Dendritic cell treated with granulocyte-macrophage colony-stimulating factor and Interleukin-4, amounts not matched to agents 40 ng/mL and 50 ng/mL, for 4 days (primary cell): ENCODE measurements around the gene PHRF1.

Experiments
- H3K27ac Mint-ChIP-seq: one replicate; pipeline ENCODE4 v1.8.0; 2022; ENCODE audit warnings: mild to moderate bottlenecking, mixed read lengths
- H3K27me3 Mint-ChIP-seq: one replicate; pipeline ENCODE4 v1.8.0; 2022; ENCODE audit warnings: mild to moderate bottlenecking, mixed read lengths
- H3K36me3 Mint-ChIP-seq: one replicate; pipeline ENCODE4 v1.8.0; 2022; ENCODE audit warnings: low read depth, mixed read lengths
- H3K4me1 Mint-ChIP-seq: one replicate; pipeline ENCODE4 v1.8.0; 2022; ENCODE audit warnings: low read depth, mixed read lengths
- H3K4me3 Mint-ChIP-seq: one replicate; pipeline ENCODE4 v1.8.0; 2022; ENCODE audit warnings: mild to moderate bottlenecking, moderate library complexity, mixed read lengths
- H3K9me3 Mint-ChIP-seq: one replicate; pipeline ENCODE4 v1.8.0; 2022; ENCODE audit warnings: mixed read lengths
- intact Hi-C: fragments of 100-400 bp; cut with micrococcal nuclease; formaldehyde crosslinking; loops from one replicate; pipeline ENCODE4 v1.15.0; 2022

Gene PHRF1

DNA sequence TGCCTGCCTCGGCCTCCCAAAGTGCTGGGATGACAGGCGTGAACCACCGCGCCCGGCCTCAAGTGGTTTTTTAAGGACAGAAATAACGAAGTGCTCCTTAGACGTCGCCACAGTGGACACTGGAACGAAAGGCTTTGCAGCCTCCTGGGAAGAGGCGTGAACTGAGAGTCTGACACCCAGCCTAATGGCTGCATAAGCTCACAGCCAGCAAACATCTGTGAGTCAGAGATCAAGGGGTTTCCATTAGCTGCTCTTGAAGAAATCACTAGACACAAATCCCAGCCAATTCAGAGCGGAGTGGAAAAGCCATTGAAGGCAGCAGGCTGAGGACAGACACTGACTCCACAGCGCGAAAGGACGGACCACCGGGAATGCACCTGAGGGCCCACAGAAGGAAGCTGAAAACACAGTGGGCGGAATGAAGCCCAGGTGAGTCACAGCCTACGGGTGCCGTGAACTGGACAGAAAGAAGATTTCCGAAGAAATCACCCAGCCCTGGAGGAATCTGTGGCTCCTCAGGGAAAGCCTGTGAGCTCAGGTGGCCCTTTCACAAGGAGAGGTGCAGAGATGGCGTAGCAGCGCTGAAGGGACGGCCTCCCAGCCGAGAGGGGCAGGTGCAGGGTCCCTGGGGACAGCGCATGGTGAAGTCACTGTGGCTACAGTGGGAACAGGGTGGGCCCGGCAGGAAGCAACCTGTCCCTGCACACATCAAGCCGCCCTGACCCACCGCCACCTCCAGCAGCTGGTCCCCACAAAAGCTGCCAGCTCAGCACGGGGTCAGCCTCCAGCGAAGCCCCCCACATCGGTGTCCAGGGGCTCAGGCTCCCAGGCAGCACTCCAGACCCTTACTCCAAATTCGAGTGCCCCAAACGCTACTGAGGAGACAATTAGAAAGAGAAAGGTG lies 27.3 kb upstream of the PHRF1 start:
- H3K9me3 Mint-ChIP-seq = no peaks in the 10 kb centered on the region
- intact Hi-C loops = no loop called here
- H3K4me3 Mint-ChIP-seq = no peak overlapping the region

GRCh38 chr11:550021-550745 lies 26.1 kb upstream of the PHRF1 start:
- H3K36me3 Mint-ChIP-seq = no peaks in the 10 kb centered on the region
- no peaks in the 10 kb centered on the region for H3K9me3 Mint-ChIP-seq
- intact Hi-C loops = no loop called here
- no peaks in the 10 kb centered on the region for H3K4me1 Mint-ChIP-seq
- H3K27ac Mint-ChIP-seq = no peak overlapping the region
- H3K27me3 Mint-ChIP-seq = peaks cover 51% of the 10 kb centered on the region
- no peak overlapping the region for H3K4me3 Mint-ChIP-seq

More for the DNA sequence above, 27.3 kb upstream of the PHRF1 start:
- Mint-ChIP-seq H3K27me3 (peaks cover 42% of the 10 kb centered on the region), H3K4me1 (no peaks in the 10 kb centered on the region), H3K36me3 (no peaks in the 10 kb centered on the region), H3K27ac (no peak overlapping the region)

DNA sequence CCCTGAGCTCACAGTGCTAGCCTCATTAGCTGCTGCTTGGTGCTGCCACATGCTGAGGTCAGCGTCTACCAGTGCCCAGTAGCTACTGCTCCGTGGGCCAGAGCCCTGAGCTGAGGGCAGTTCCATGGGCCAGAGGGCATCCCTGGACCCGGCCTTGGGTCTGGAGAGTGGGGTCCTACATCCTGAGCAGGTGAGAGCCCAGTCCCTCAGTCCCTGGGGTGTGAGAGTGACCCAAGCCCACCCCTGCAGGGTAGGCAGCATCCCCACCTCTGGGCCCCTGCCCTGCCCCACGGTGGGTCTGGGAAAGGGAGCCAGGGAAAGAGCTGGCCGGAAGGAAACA lies 25.6 kb upstream of the PHRF1 start:
- intact Hi-C loops = no loop called here
- H3K36me3 Mint-ChIP-seq = no peaks in the 10 kb centered on the region
- H3K27me3 Mint-ChIP-seq = peaks cover 54% of the 10 kb centered on the region
- H3K4me1 Mint-ChIP-seq = no peaks in the 10 kb centered on the region
- H3K27ac Mint-ChIP-seq = no peak overlapping the region
- H3K4me3 Mint-ChIP-seq = no peak overlapping the region
- H3K9me3 Mint-ChIP-seq = no peaks in the 10 kb centered on the region

DNA sequence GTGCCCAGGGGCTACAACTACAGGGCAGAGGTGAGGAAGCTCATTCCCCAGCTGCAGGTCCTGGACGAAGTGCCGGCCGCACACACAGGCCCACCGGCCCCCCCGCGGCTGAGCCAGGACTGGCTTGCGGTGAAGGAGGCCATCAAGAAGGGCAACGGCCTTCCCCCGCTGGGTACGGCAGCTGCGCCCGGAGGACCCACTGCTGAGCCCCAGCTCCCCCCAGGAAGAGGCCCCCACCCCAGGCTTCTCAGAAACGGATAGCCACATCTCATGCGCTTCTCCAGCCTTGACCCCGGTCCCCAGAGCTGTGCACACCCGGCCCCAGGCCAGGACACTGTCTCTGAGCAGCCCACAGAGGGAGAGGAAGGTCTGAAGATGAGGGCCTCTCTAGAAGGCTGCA lies 25.1 kb upstream of the PHRF1 start:
- no peaks in the 10 kb centered on the region for H3K9me3 Mint-ChIP-seq
- no peak overlapping the region for H3K27ac Mint-ChIP-seq
- H3K36me3 Mint-ChIP-seq = no peaks in the 10 kb centered on the region
- H3K4me3 Mint-ChIP-seq = no peak overlapping the region
- peaks cover 56% of the 10 kb centered on the region for H3K27me3 Mint-ChIP-seq
- H3K4me1 Mint-ChIP-seq = peaks cover under 1% of the 10 kb centered on the region
- intact Hi-C loops = no loop called here

- H3K27me3 Mint-ChIP-seq = peaks cover 56% of the 10 kb centered on the region
- H3K36me3 Mint-ChIP-seq = no peaks in the 10 kb centered on the region
- H3K4me3 Mint-ChIP-seq = no peak overlapping the region
- intact Hi-C loops = no loop called here
- H3K27ac Mint-ChIP-seq = no peak overlapping the region
- H3K4me1 Mint-ChIP-seq = peaks cover 5% of the 10 kb centered on the region
- H3K9me3 Mint-ChIP-seq = no peaks in the 10 kb centered on the region
Measured at GRCh38 chr11:551596-551995, 24.7 kb upstream of the PHRF1 start.

DNA sequence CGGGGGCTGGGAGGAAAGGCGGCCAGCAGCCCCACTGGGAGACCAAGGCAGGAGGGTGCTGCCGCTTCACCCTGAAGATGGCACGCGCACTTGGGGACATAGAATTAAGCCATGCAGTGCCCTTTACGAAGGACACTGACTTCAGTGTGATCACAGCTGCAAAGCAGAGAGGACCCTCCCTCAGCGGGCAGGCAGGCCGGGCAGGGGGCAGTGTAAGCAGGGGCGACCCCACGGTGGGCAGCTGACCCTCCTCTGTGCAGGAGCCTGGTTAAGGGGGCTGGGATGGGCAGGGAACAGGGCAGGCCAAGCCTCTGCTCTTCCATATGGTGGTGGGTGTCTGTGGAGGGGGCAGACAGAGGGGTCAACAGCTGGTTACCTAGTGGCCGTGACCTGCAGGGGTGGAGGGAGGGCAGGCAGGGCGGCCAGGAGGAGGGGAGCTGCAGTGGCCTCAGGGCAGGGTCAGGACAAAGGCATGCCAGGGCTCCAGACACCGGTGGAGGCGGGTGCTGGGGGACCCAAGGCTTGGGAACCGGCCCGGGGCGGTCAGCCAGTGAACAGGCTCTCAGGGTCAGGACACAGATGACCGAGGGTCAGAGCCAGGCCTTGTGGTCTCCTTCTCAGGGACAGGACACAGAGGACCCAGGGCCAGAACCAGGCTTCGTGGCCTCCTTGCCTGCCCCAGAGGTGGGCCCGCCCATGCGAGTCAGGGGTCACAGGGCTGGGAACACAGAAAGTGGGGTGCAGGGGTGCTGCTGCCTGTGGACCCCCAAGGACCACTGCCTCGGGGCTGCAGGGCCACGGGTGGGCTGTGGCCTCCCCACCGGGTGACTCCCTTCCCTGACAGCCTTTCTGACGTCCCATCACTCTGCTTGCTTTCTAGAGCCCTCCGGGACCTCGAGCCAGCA lies 22.9 kb upstream of the PHRF1 start:
- no peaks in the 10 kb centered on the region for H3K9me3 Mint-ChIP-seq
- H3K36me3 Mint-ChIP-seq = no peaks in the 10 kb centered on the region
- H3K4me3 Mint-ChIP-seq = no peak overlapping the region
- H3K4me1 Mint-ChIP-seq = peaks cover 6% of the 10 kb centered on the region
- peaks cover 68% of the 10 kb centered on the region for H3K27me3 Mint-ChIP-seq
- intact Hi-C loops = no loop called here
- no peak overlapping the region for H3K27ac Mint-ChIP-seq

GRCh38 chr11:553988-554340 lies 22.3 kb upstream of the PHRF1 start:
- peaks cover 70% of the 10 kb centered on the region for H3K27me3 Mint-ChIP-seq
- no peaks in the 10 kb centered on the region for H3K9me3 Mint-ChIP-seq
- intact Hi-C loops = no loop called here
- no peak overlapping the region for H3K4me3 Mint-ChIP-seq
- H3K27ac Mint-ChIP-seq = no peak overlapping the region
- H3K36me3 Mint-ChIP-seq = no peaks in the 10 kb centered on the region
- H3K4me1 Mint-ChIP-seq = peaks cover 6% of the 10 kb centered on the region

- no peaks in the 10 kb centered on the region for H3K36me3 Mint-ChIP-seq
- no peaks in the 10 kb centered on the region for H3K9me3 Mint-ChIP-seq
- no peak overlapping the region for H3K27ac Mint-ChIP-seq
- intact Hi-C loops = loop anchor here (5.0 kb wide), 1 partner anchor 168 kb away; no protein-coding TSS in a partner anchor
- H3K4me1 Mint-ChIP-seq = peaks cover 12% of the 10 kb centered on the region
- H3K4me3 Mint-ChIP-seq = no peak overlapping the region
- H3K27me3 Mint-ChIP-seq = peaks cover 75% of the 10 kb centered on the region
Measured at GRCh38 chr11:554428-555226, 21.6 kb upstream of the PHRF1 start.

DNA sequence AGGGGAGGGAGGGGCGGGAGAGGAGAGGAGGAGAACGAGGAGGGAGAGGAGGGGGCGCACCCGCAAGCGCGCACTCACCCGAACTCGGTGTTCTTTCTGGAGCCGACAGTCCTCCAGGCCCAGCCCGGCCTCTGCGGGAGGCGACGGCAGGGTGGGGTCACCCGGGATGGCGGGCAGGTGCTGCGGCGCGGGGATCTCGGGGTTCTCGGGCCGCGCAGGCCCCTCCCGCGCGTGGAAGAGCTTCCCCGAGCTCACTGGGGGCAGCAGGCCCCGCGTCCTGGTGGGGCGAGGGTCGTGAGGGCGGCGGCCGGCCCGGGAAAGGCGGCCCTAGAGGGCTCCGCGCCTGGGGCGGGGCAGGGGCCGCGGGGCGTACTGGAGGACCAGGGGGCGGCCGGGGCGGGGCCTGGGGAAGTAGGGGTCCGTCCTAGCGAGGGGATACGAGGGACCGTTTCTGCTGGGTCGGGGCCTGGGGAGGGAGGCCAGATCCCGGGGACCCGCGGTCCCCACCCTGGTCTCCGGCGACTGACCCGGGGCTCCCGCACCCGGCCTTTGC lies 21.0 kb upstream of the PHRF1 start:
- intact Hi-C loops = loop anchor here (5.0 kb wide), 1 partner anchor 167 kb away; no protein-coding TSS in a partner anchor
- H3K4me1 Mint-ChIP-seq = peaks cover 18% of the 10 kb centered on the region
- H3K4me3 Mint-ChIP-seq = no peak overlapping the region
- no peaks in the 10 kb centered on the region for H3K36me3 Mint-ChIP-seq
- H3K27ac Mint-ChIP-seq = no peak overlapping the region
- no peaks in the 10 kb centered on the region for H3K9me3 Mint-ChIP-seq
- H3K27me3 Mint-ChIP-seq = peaks cover 78% of the 10 kb centered on the region

- Mint-ChIP-seq H3K36me3 (no peaks in the 10 kb centered on the region), H3K27me3 (peaks cover 76% of the 10 kb centered on the region), H3K27ac (no peak overlapping the region)
Measured at GRCh38 chr11:555780-556661, 20.2 kb upstream of the PHRF1 start.

DNA sequence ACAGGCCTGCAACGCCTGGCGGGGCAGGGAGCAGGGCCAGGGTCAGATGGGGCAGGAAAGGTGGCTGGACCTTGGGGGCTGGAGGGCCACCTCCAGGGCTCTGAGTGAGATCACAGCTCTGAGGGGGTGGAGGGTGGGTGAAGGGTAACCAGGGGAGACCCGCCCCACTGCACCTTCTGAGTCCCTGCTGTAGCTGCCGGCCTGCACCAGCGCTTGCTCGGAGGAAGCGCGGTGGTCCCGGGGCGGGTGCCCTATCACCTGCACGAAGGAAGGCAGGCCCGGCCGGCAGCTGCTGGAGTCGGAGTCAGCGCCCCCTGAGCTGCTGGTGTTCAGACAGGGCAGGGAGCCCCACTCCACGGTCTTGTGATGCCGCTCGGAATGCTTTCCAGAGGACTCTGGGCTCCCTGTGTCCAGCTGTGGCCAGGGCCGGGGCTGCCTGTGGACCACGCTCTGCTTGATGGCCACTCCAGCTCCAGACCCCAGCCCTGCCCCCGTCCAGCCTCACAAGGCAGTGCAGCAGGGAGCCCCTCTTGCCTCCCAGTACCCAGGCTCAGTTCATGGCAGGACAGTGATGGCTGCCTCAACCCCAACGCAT lies 19.5 kb upstream of the PHRF1 start:
- Mint-ChIP-seq H3K4me1 (peaks cover 26% of the 10 kb centered on the region), H3K36me3 (no peaks in the 10 kb centered on the region), H3K27me3 (peaks cover 73% of the 10 kb centered on the region), H3K27ac (no peak overlapping the region), H3K9me3 (no peaks in the 10 kb centered on the region), H3K4me3 (no peak overlapping the region)
- intact Hi-C loops = loop anchor here (5.0 kb wide), 1 partner anchor 166 kb away; no protein-coding TSS in a partner anchor

More at GRCh38 chr11:555780-556661, 20.2 kb upstream of the PHRF1 start:
- Mint-ChIP-seq H3K4me1 (peaks cover 20% of the 10 kb centered on the region), H3K4me3 (no peak overlapping the region), H3K9me3 (no peaks in the 10 kb centered on the region)
- intact Hi-C loops = loop anchor here (5.0 kb wide), 1 partner anchor 166 kb away; no protein-coding TSS in a partner anchor
